Body of pancreas (tissue), 4 donors: Measurements from ENCODE around the gene LATS2. TPM values are rescaled to one million over a fixed set of nuclear protein-coding genes. Genes with fewer than 3 reads are reported as not detected.
"Not testable (repeated sequence)": the region's sequence is repeated elsewhere in the genome, so short reads cannot be mapped to it uniquely, and the experiment has no call there.

ENCODE experiments used
- ATAC-seq: fragments of 150-250 bp; one replicate; pipeline ENCODE4 v1.9.1; 2016
- DNase-seq, 4 donors: peaks; one replicate each; pipeline ENCODE4 v3.0.0-alpha.2; 2019
- H3K27ac ChIP-seq, 4 donors: fragments of 200-600 bp; sonication (generic); 1 replicate in 3 of 4; 2 replicates in 1 of 4; pipeline versions ENCODE4 v1.5.1 to v1.6.1; 2016 to 2019; ENCODE audit warnings: mild to moderate bottlenecking in 1 of 4, mixed read lengths in 1 of 4, moderate library complexity in 1 of 4
- H3K27me3 ChIP-seq, 2 donors: fragments of 200-600 bp; sonication (generic); one replicate each; pipeline ENCODE4 v1.6.0; 2016; ENCODE audit warnings: mild to moderate bottlenecking in 1 of 2
- H3K36me3 ChIP-seq, 2 donors: fragments of 200-600 bp; sonication (generic); replicated peaks in 1 of 2; 2 replicates each; pipeline ENCODE4 v1.5.1; 2016; ENCODE audit warnings: low read depth in 2 of 2; ENCODE audit not compliant: insufficient read depth in 1 of 2
- H3K4me1 ChIP-seq: fragments of 200-600 bp; sonication (generic); one replicate; pipeline ENCODE4 v1.6.0; 2016
- H3K4me3 ChIP-seq, 2 donors: fragments of 200-600 bp; sonication (generic); 1 replicate in 1 of 2; 2 replicates in 1 of 2; pipeline ENCODE4 v1.5.1; 2016 to 2019
- H3K9me3 ChIP-seq, 3 donors: fragments of 200-600 bp; sonication (generic); 1 replicate in 2 of 3; 2 replicates in 1 of 3; pipeline ENCODE4 v1.5.1; 2016
- POLR2A ChIP-seq, 3 donors: fragments of 450-650 bp; IDR thresholded peaks; one replicate each; pipeline ENCODE4 v1.6.1; 2016; ENCODE audit warnings: antibody characterized with exemption in 3 of 3, mild to moderate bottlenecking in 2 of 3
- WGBS, 2 donors: methylation state at CpG; one replicate each; pipeline ENCODE4 v1.1.5; 2017; 5-methylcytosine and 5-hydroxymethylcytosine counted together
- intact Hi-C: fragments of 100-400 bp; cut with DNase I; formaldehyde crosslinking; loops from one replicate; pipeline ENCODE4 v1.15.1; 2023
- total RNA-seq, 2 donors: library from RNA; depleted of rRNA; stranded (reverse); fragments of >200 nt; gene quantifications; one replicate each; pipeline ENCODE4 v1.1.0, GENCODE V29; 2016
- TF ChIP-seq, protein P1 (sequence below), 7 experiments: fragments of 450-650 bp in 4 of 7; fragments of 200-600 bp in 3 of 7; sonication (generic) in 3 of 7; IDR thresholded peaks; one replicate each; pipeline ENCODE4 v1.5.1; 2016 to 2019; ENCODE audit warnings: antibody characterized with exemption in 7 of 7

Gene LATS2
- total RNA-seq, 2 donors from 2014 or later: 12.2 to 17.5 TPM

GRCh38 chr13:20942938-20943559, 118.3 kb downstream of the LATS2 start:
- TF ChIP-seq POLR2A (IDR thresholded peaks at IDR 0.05): no peak
- TF ChIP-seq, protein P1, sequence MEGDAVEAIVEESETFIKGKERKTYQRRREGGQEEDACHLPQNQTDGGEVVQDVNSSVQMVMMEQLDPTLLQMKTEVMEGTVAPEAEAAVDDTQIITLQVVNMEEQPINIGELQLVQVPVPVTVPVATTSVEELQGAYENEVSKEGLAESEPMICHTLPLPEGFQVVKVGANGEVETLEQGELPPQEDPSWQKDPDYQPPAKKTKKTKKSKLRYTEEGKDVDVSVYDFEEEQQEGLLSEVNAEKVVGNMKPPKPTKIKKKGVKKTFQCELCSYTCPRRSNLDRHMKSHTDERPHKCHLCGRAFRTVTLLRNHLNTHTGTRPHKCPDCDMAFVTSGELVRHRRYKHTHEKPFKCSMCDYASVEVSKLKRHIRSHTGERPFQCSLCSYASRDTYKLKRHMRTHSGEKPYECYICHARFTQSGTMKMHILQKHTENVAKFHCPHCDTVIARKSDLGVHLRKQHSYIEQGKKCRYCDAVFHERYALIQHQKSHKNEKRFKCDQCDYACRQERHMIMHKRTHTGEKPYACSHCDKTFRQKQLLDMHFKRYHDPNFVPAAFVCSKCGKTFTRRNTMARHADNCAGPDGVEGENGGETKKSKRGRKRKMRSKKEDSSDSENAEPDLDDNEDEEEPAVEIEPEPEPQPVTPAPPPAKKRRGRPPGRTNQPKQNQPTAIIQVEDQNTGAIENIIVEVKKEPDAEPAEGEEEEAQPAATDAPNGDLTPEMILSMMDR (IDR thresholded peaks at IDR 0.05): no peak
- H3K27ac ChIP-seq: peak overlapping the region in 2 of 4 donors; percentile 29 to 51
- intact Hi-C loops: loop anchor here (10.0 kb wide), 1 partner anchor 162 kb away; no protein-coding TSS in a partner anchor
- H3K9me3 ChIP-seq: no peaks in the 10 kb centered on the region
- H3K36me3 ChIP-seq: no peaks in the 10 kb centered on the region
- ATAC-seq (no peak), DNase-seq (no peak)
- 61 to 64% methylated on average over 22 of the region's 22 CpGs for WGBS, 2 donors
- no peaks in the 10 kb centered on the region for H3K27me3 ChIP-seq
- H3K4me3 ChIP-seq: no peak overlapping the region
- peaks cover 13% of the 10 kb centered on the region for H3K4me1 ChIP-seq

DNA sequence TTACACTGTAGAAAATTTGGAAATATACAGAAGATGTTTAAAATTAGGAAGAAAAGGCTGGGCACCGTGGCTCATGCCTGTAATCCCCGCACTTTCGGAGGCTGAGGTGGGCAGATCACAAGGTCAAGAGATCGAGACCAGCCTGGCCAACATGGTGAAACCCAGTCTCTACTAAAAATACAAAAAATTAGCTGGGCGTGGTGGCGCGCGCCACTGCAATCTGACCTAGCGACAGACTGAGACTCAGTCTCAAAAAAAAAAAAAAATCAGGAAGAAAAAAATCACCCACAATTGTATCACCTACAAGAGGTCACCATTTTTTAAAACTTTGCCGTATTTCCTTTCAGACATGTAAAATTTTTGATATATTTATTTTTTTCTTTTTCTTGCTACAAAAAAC, 120.9 kb downstream of the LATS2 start:
- H3K27me3 ChIP-seq, ATAC-seq, H3K4me1 ChIP-seq, H3K4me3 ChIP-seq, H3K9me3 ChIP-seq, H3K27ac ChIP-seq, DNase-seq, H3K36me3 ChIP-seq: not testable (repeated sequence)
- intact Hi-C loops: loop anchor here (10.0 kb wide), 1 partner anchor 164 kb away; no protein-coding TSS in a partner anchor
- WGBS, 2 donors: 79 to 86% methylated on average over 10 of the region's 10 CpGs

- ATAC-seq (no peak), DNase-seq (no peak)
- Histone ChIP-seq H3K9me3 (no peaks in the 10 kb centered on the region), H3K4me3 (no peak overlapping the region), H3K27me3 (no peaks in the 10 kb centered on the region), H3K27ac (no peak overlapping the region), H3K36me3 (no peaks in the 10 kb centered on the region), H3K4me1 (peaks cover 9% of the 10 kb centered on the region)
- 30 to 44% methylated on average over 3 of the region's 3 CpGs for WGBS, 2 donors
- TF ChIP-seq POLR2A (IDR thresholded peaks at IDR 0.05): no peak
- TF ChIP-seq, protein P1 (IDR thresholded peaks at IDR 0.05): no peak
- intact Hi-C loops: loop anchor here (10.0 kb wide), 1 partner anchor 165 kb away; no protein-coding TSS in a partner anchor
Measured at GRCh38 chr13:20940083-20940482, 121.3 kb downstream of the LATS2 start.

DNA sequence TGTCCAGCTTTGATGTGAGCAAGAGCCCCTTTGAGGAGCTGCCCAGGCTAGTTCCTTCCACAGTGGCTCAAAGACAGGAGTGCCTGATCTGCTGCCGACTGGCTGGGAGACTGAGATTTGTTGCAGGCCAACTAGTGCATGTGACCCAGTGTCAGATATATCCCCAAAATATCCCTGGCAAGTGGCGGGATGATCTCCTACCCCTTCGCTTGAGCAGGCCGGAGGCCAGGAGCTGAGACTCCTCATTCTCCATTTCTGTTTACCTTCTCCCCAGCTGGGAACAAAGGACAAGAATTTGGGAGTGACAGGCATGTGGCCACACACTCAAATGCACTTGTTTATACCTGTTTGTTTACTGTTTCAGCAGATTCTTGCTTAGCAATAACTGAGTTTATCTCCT, 121.7 kb downstream of the LATS2 start:
- Histone ChIP-seq H3K36me3 (no peaks in the 10 kb centered on the region), H3K9me3 (no peaks in the 10 kb centered on the region), H3K4me1 (peaks cover 9% of the 10 kb centered on the region), H3K27me3 (no peaks in the 10 kb centered on the region), H3K4me3 (no peak overlapping the region), H3K27ac (no peak overlapping the region)
- intact Hi-C loops: loop anchor here (10.0 kb wide), 1 partner anchor 165 kb away; no protein-coding TSS in a partner anchor
- ATAC-seq (no peak), DNase-seq (no peak)
- no peak for TF ChIP-seq POLR2A (IDR thresholded peaks at IDR 0.05)
- TF ChIP-seq, protein P1 (IDR thresholded peaks at IDR 0.05): no peak
- 33 to 62% methylated on average over 4 of the region's 4 CpGs for WGBS, 2 donors

- no peak for DNase-seq
- Histone ChIP-seq H3K36me3 (no peaks in the 10 kb centered on the region), H3K4me1 (peaks cover 4% of the 10 kb centered on the region), H3K27ac (no peak overlapping the region), H3K27me3 (no peaks in the 10 kb centered on the region), H3K4me3 (no peak overlapping the region), H3K9me3 (no peaks in the 10 kb centered on the region)
- TF ChIP-seq, protein P1 (IDR thresholded peaks at IDR 0.05): no peak
- no peak for TF ChIP-seq POLR2A (IDR thresholded peaks at IDR 0.05)
- 69 to 74% methylated on average over 6 of the region's 6 CpGs for WGBS, 2 donors
- ATAC-seq: no peak
- intact Hi-C loops: no loop called here
Measured at GRCh38 chr13:20938302-20938701, 123.1 kb downstream of the LATS2 start.
